Suprapubic skin (tissue), 4 donors: ENCODE measurements around the gene TACR3. TPM values are rescaled to one million over a fixed set of nuclear protein-coding genes. Genes with fewer than 3 reads are reported as not detected.
"Not testable (repeated sequence)": the region's sequence is repeated elsewhere in the genome, so short reads cannot be mapped to it uniquely, and the experiment has no call there.

Source experiments
- DNase-seq, 2 donors: peaks; one replicate each; pipeline ENCODE4 v3.0.0-alpha.2; 2019; ENCODE audit warnings: low spot score in 2 of 2
- H3K27ac ChIP-seq: fragments of 200-600 bp; sonication (generic); one replicate; pipeline ENCODE4 v1.5.1; 2019
- H3K27me3 ChIP-seq: fragments of 200-600 bp; sonication (generic); one replicate; pipeline ENCODE4 v1.5.1; 2019
- H3K36me3 ChIP-seq: fragments of 200-600 bp; sonication (generic); one replicate; pipeline ENCODE4 v1.5.1; 2019
- H3K4me1 ChIP-seq: fragments of 200-600 bp; sonication (generic); one replicate; pipeline ENCODE4 v1.5.1; 2019
- H3K4me3 ChIP-seq: fragments of 200-600 bp; sonication (generic); one replicate; pipeline ENCODE4 v1.5.1; 2019; ENCODE audit warnings: mild to moderate bottlenecking
- H3K9me3 ChIP-seq: fragments of 200-600 bp; sonication (generic); one replicate; pipeline ENCODE4 v1.5.1; 2019
- EP300 ChIP-seq: sonication (generic); formaldehyde crosslinking; IDR thresholded peaks from one replicate; pipeline ENCODE4 v1.6.1; 2017; ENCODE audit warnings: antibody characterized with exemption
- POLR2A ChIP-seq, 2 donors: fragments of 450-650 bp; IDR thresholded peaks; one replicate each; pipeline ENCODE4 v1.6.1; 2017; ENCODE audit warnings: antibody characterized with exemption in 2 of 2, mild to moderate bottlenecking in 2 of 2, moderate library complexity in 2 of 2
- POLR2AphosphoS5 ChIP-seq, 3 donors: sonication (generic); formaldehyde crosslinking; IDR thresholded peaks; one replicate each; pipeline ENCODE4 v1.6.1; 2017; ENCODE audit warnings: antibody characterized with exemption in 3 of 3
- WGBS: methylation state at CpG from one replicate; pipeline ENCODE4 v1.1.5; 2018; 5-methylcytosine and 5-hydroxymethylcytosine counted together
- total RNA-seq, 4 donors: library from RNA; depleted of rRNA; stranded (reverse); fragments of >200 nt; gene quantifications; one replicate each; pipeline ENCODE4 v1.1.0, GENCODE V29; 2016
- TF ChIP-seq, protein P1 (sequence below), 2 donors: fragments of 200-600 bp in 1 of 2; fragments of 450-650 bp in 1 of 2; sonication (generic) in 1 of 2; IDR thresholded peaks; one replicate each; pipeline ENCODE4 v1.5.1; 2016 to 2019; ENCODE audit warnings: antibody characterized with exemption in 2 of 2, mild to moderate bottlenecking in 1 of 2, moderate library complexity in 1 of 2

The TACR3 gene
- total RNA-seq, 4 donors from 2014 or later: 0.16 TPM; not detected in 3

- no peak for DNase-seq
- no peak for TF ChIP-seq EP300
- H3K9me3 ChIP-seq: peaks cover 3% of the 10 kb centered on the region
- H3K36me3 ChIP-seq: no peaks in the 10 kb centered on the region
- H3K27ac ChIP-seq: no peak overlapping the region
- H3K4me3 ChIP-seq: no peak overlapping the region
- no peaks in the 10 kb centered on the region for H3K27me3 ChIP-seq
- H3K4me1 ChIP-seq: no peaks in the 10 kb centered on the region
Observed at GRCh38 chr4:103648541-103648940, 71.2 kb downstream of the TACR3 start.

- TF ChIP-seq, protein P1, sequence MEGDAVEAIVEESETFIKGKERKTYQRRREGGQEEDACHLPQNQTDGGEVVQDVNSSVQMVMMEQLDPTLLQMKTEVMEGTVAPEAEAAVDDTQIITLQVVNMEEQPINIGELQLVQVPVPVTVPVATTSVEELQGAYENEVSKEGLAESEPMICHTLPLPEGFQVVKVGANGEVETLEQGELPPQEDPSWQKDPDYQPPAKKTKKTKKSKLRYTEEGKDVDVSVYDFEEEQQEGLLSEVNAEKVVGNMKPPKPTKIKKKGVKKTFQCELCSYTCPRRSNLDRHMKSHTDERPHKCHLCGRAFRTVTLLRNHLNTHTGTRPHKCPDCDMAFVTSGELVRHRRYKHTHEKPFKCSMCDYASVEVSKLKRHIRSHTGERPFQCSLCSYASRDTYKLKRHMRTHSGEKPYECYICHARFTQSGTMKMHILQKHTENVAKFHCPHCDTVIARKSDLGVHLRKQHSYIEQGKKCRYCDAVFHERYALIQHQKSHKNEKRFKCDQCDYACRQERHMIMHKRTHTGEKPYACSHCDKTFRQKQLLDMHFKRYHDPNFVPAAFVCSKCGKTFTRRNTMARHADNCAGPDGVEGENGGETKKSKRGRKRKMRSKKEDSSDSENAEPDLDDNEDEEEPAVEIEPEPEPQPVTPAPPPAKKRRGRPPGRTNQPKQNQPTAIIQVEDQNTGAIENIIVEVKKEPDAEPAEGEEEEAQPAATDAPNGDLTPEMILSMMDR (IDR thresholded peaks at IDR 0.05): no peak
- TF ChIP-seq EP300 (no peak), POLR2AphosphoS5 (IDR thresholded peaks at IDR 0.05) (no peak), POLR2A (IDR thresholded peaks at IDR 0.05) (no peak)
- no peaks in the 10 kb centered on the region for H3K36me3 ChIP-seq
- no peak for DNase-seq
- H3K9me3 ChIP-seq: peaks cover 6% of the 10 kb centered on the region
- H3K27ac ChIP-seq: no peak overlapping the region
- 71% methylated on average over 4 of the region's 4 CpGs for WGBS
- no peak overlapping the region for H3K4me3 ChIP-seq
- H3K27me3 ChIP-seq: no peaks in the 10 kb centered on the region
- H3K4me1 ChIP-seq: no peaks in the 10 kb centered on the region
Observed at GRCh38 chr4:103645991-103646390, 73.8 kb downstream of the TACR3 start.

- H3K9me3 ChIP-seq: no peaks in the 10 kb centered on the region
- no peaks in the 10 kb centered on the region for H3K4me1 ChIP-seq
- WGBS: 13% methylated on average over 1 of the region's 1 CpG
- H3K4me3 ChIP-seq: no peak overlapping the region
- TF ChIP-seq, protein P1 (IDR thresholded peaks at IDR 0.05): no peak
- TF ChIP-seq POLR2AphosphoS5 (IDR thresholded peaks at IDR 0.05) (no peak), EP300 (no peak)
- DNase-seq: no peak
- no peaks in the 10 kb centered on the region for H3K36me3 ChIP-seq
- no peaks in the 10 kb centered on the region for H3K27me3 ChIP-seq
- H3K27ac ChIP-seq: no peak overlapping the region
Observed at GRCh38 chr4:103634236-103634635, 85.5 kb downstream of the TACR3 start.

GRCh38 chr4:103626296-103626695 lies 93.5 kb downstream of the TACR3 start:
- WGBS: 55% methylated on average over 6 of the region's 6 CpGs
- Histone ChIP-seq H3K9me3 (peaks cover 10% of the 10 kb centered on the region), H3K36me3 (no peaks in the 10 kb centered on the region), H3K27ac (no peak overlapping the region), H3K4me1 (no peaks in the 10 kb centered on the region), H3K4me3 (no peak overlapping the region), H3K27me3 (no peaks in the 10 kb centered on the region)
- DNase-seq: no peak
- TF ChIP-seq, protein P1 (IDR thresholded peaks at IDR 0.05): no peak
- no peak for TF ChIP-seq EP300
- no peak for TF ChIP-seq POLR2AphosphoS5 (IDR thresholded peaks at IDR 0.05)
- no peak for TF ChIP-seq POLR2A (IDR thresholded peaks at IDR 0.05)

GRCh38 chr4:103591841-103592240 lies 127.9 kb downstream of the TACR3 start:
- WGBS: 68% methylated on average over 3 of the region's 3 CpGs
- TF ChIP-seq POLR2AphosphoS5 (IDR thresholded peaks at IDR 0.05) (no peak), EP300 (no peak), POLR2A (IDR thresholded peaks at IDR 0.05) (no peak)
- TF ChIP-seq, protein P1 (IDR thresholded peaks at IDR 0.05): no peak
- no peak for DNase-seq
- no peak overlapping the region for H3K4me3 ChIP-seq
- no peaks in the 10 kb centered on the region for H3K4me1 ChIP-seq
- H3K9me3 ChIP-seq: no peaks in the 10 kb centered on the region
- no peaks in the 10 kb centered on the region for H3K36me3 ChIP-seq
- no peak overlapping the region for H3K27ac ChIP-seq
- H3K27me3 ChIP-seq: no peaks in the 10 kb centered on the region

DNA sequence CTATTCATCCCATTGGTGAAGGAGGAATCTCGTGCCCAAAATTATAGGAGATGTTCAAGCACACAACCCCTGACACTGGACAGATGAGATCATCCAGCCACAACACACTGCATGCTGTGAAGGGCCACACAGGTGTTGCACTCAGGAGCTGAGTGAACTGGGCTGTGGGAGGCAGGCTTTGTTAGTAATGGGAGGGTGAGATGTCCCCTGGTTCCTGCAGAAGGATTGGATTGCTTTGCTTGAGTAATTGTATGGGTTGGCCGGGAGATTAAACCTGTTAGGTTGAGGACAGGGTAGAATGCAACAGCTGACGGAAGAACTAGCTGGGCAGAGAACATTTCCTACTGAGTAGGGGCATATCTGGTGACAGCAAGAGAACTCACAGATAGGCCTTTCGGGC lies 152.2 kb downstream of the TACR3 start:
- no peak overlapping the region for H3K27ac ChIP-seq
- TF ChIP-seq POLR2AphosphoS5 (IDR thresholded peaks at IDR 0.05): no peak
- no peak for TF ChIP-seq EP300
- TF ChIP-seq POLR2A (IDR thresholded peaks at IDR 0.05): no peak
- TF ChIP-seq, protein P1 (IDR thresholded peaks at IDR 0.05): no peak
- H3K4me3 ChIP-seq: no peak overlapping the region
- H3K27me3 ChIP-seq: no peaks in the 10 kb centered on the region
- no peaks in the 10 kb centered on the region for H3K4me1 ChIP-seq
- DNase-seq: no peak
- H3K36me3 ChIP-seq: no peaks in the 10 kb centered on the region
- H3K9me3 ChIP-seq: no peaks in the 10 kb centered on the region
- 89% methylated on average over 4 of the region's 4 CpGs for WGBS

DNA sequence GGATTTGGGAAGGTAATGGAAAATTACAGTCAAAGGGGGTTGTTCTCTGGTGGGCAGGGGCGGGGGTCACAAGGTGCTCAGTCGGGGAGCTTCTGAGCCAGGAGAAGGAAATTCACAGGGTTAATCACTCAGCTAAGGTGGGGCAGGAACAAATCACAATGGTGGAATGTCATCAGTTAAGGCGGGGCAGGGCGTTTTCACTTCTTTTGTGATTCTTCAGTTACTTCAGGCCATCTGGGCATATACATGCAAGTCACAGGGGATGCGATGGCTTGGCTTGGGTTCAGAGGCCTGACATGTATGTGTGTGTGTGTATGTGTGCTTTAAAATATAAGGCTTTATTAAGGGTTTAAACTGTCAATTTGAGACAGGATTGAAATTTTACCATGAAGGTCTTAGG lies 160.6 kb downstream of the TACR3 start:
- WGBS: 68% methylated on average over 3 of the region's 5 CpGs
- DNase-seq, H3K4me1 ChIP-seq, H3K4me3 ChIP-seq, H3K36me3 ChIP-seq, H3K9me3 ChIP-seq, H3K27me3 ChIP-seq, H3K27ac ChIP-seq: not testable (repeated sequence)
